ENCODE measurements around the gene CKAP2L. TPM values are rescaled to one million over a fixed set of nuclear protein-coding genes. Genes with fewer than 3 reads are reported as not detected.
A peak's percentile ranks its signal among the peaks of the same experiment; 100 is the strongest.

The CKAP2L gene
- total RNA-seq, 1 experiment from 2014 or later = 42.5 TPM

GRCh38 chr2:112790305-112790704, 25.9 kb upstream of the CKAP2L start:
- Mint-ChIP-seq H3K27me3 (ENCODE audit: unreplicated experiment) (no peaks in the 10 kb centered on the region), H3K27ac (ENCODE audit: unreplicated experiment) (peak overlapping the region; percentile 18), H3K36me3 (ENCODE audit: insufficient read depth, unreplicated experiment) (peaks cover 18% of the 10 kb centered on the region), H3K9me3 (ENCODE audit: low read depth, unreplicated experiment) (peaks cover 3% of the 10 kb centered on the region), H3K4me3 (ENCODE audit: low read depth, unreplicated experiment) (no peak overlapping the region), H3K4me1 (ENCODE audit: low read depth, unreplicated experiment) (peaks cover 59% of the 10 kb centered on the region)
- no peak for DNase-seq
- no peak for TF ChIP-seq CTCF (IDR thresholded peaks at IDR 0.05; ENCODE audit: unreplicated experiment)
- no TSS peak for BruUV-seq (replicated peaks)
- CTCF ChIA-PET = no interaction called here
- intact Hi-C loops (cut with micrococcal nuclease; ENCODE audit: unreplicated experiment) = no loop called here

DNA sequence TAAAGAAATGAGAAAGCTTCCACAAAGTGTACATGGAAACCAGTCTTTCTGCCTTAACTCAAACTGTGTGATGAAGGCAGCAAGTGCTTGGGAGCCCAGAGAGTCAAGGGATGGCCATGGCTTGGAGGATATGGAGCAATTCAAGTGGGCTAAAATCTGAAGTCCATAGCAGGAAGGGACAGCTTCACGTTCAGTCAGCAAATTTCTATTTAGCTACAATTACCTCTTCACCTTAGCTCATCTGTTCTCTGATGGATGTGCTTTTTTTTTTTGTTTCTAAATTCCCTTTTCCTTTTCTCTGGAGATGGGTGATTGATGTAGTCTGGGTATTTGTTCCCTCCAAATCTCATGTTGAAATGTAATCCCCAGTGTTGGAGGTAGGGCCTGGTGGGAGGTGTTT, 24.8 kb upstream of the CKAP2L start:
- H3K27me3 Mint-ChIP-seq (ENCODE audit: unreplicated experiment) = no peaks in the 10 kb centered on the region
- DNase-seq = no peak
- TF ChIP-seq CTCF (IDR thresholded peaks at IDR 0.05; ENCODE audit: unreplicated experiment) = no peak
- intact Hi-C loops (cut with micrococcal nuclease; ENCODE audit: unreplicated experiment) = no loop called here
- no TSS peak for BruUV-seq (replicated peaks)
- peaks cover 59% of the 10 kb centered on the region for H3K4me1 Mint-ChIP-seq (ENCODE audit: low read depth, unreplicated experiment)
- no peak overlapping the region for H3K4me3 Mint-ChIP-seq (ENCODE audit: low read depth, unreplicated experiment)
- peaks cover 15% of the 10 kb centered on the region for H3K36me3 Mint-ChIP-seq (ENCODE audit: insufficient read depth, unreplicated experiment)
- CTCF ChIA-PET = no interaction called here
- no peak overlapping the region for H3K27ac Mint-ChIP-seq (ENCODE audit: unreplicated experiment)
- peaks cover 3% of the 10 kb centered on the region for H3K9me3 Mint-ChIP-seq (ENCODE audit: low read depth, unreplicated experiment)

GRCh38 chr2:112788653-112789052, 24.2 kb upstream of the CKAP2L start:
- Mint-ChIP-seq H3K27me3 (ENCODE audit: unreplicated experiment) (no peaks in the 10 kb centered on the region), H3K4me1 (ENCODE audit: low read depth, unreplicated experiment) (peaks cover 59% of the 10 kb centered on the region), H3K36me3 (ENCODE audit: insufficient read depth, unreplicated experiment) (peaks cover 15% of the 10 kb centered on the region), H3K27ac (ENCODE audit: unreplicated experiment) (peak overlapping the region; percentile 22), H3K9me3 (ENCODE audit: low read depth, unreplicated experiment) (peaks cover 3% of the 10 kb centered on the region), H3K4me3 (ENCODE audit: low read depth, unreplicated experiment) (no peak overlapping the region)
- DNase-seq = no peak
- BruUV-seq (replicated peaks) = no TSS peak
- no peak for TF ChIP-seq CTCF (IDR thresholded peaks at IDR 0.05; ENCODE audit: unreplicated experiment)
- CTCF ChIA-PET = no interaction called here
- intact Hi-C loops (cut with micrococcal nuclease; ENCODE audit: unreplicated experiment) = no loop called here

GRCh38 chr2:112787729-112788393, 23.5 kb upstream of the CKAP2L start:
- no TSS peak for BruUV-seq (replicated peaks)

More at GRCh38 chr2:112787729-112788393, 23.5 kb upstream of the CKAP2L start:
- no peak overlapping the region for H3K27ac Mint-ChIP-seq (ENCODE audit: unreplicated experiment)
- H3K9me3 Mint-ChIP-seq (ENCODE audit: low read depth, unreplicated experiment) = peaks cover 3% of the 10 kb centered on the region
- DNase-seq = no peak
- H3K4me1 Mint-ChIP-seq (ENCODE audit: low read depth, unreplicated experiment) = peaks cover 57% of the 10 kb centered on the region
- CTCF ChIA-PET = no interaction called here
- H3K36me3 Mint-ChIP-seq (ENCODE audit: insufficient read depth, unreplicated experiment) = peaks cover 17% of the 10 kb centered on the region
- no peak for TF ChIP-seq CTCF (IDR thresholded peaks at IDR 0.05; ENCODE audit: unreplicated experiment)
- H3K27me3 Mint-ChIP-seq (ENCODE audit: unreplicated experiment) = no peaks in the 10 kb centered on the region
- intact Hi-C loops (cut with micrococcal nuclease; ENCODE audit: unreplicated experiment) = no loop called here
- H3K4me3 Mint-ChIP-seq (ENCODE audit: low read depth, unreplicated experiment) = no peak overlapping the region
